HG03280 (cell line): Measurements from ENCODE around the gene NTSR1.

Experiments
- ATAC-seq: cut with Tn5 transposase; IDR thresholded peaks from one replicate; pipeline ENCODE4 v1.9.1; 2021; ENCODE audit warnings: mild to moderate bottlenecking, moderate library complexity; ENCODE audit not compliant: unreplicated experiment

Gene NTSR1

GRCh38 chr20:62708591-62709536, at the start of gene NTSR1:
NTSR1 (plus strand) TSS chr20:62708836; CDS start chr20:62709208, 372 bp downstream.
- ATAC-seq, result no peak

GRCh38 chr20:62659488-62660239, 49.0 kb upstream of the NTSR1 start:
- ATAC-seq, result no peak

DNA sequence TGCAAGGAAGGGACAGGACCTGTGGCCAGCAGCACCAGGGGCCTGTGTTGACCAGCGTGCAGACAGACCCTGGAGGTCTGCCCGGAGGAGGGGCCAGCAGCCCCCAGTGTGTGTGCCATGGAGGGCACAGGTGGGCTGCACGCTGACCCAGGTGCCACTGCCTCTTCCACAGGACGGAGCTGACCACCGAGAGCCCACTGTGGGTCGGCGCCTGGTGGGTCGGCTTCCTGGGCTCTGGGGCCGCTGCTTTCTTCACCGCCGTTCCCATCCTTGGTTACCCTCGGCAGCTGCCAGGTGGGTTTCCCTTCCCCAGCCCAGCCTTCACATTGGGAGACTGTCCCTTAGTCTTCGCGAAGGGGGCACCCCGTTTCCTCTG, 48.4 kb upstream of the NTSR1 start:
- no peak for ATAC-seq

- no peak for ATAC-seq
These were observed 47.9 kb upstream of the NTSR1 start for GRCh38 chr20:62660768-62661167.

GRCh38 chr20:62661647-62662046, 47.0 kb upstream of the NTSR1 start:
- no peak for ATAC-seq

GRCh38 chr20:62662422-62662821, 46.2 kb upstream of the NTSR1 start:
- ATAC-seq, result no peak

DNA sequence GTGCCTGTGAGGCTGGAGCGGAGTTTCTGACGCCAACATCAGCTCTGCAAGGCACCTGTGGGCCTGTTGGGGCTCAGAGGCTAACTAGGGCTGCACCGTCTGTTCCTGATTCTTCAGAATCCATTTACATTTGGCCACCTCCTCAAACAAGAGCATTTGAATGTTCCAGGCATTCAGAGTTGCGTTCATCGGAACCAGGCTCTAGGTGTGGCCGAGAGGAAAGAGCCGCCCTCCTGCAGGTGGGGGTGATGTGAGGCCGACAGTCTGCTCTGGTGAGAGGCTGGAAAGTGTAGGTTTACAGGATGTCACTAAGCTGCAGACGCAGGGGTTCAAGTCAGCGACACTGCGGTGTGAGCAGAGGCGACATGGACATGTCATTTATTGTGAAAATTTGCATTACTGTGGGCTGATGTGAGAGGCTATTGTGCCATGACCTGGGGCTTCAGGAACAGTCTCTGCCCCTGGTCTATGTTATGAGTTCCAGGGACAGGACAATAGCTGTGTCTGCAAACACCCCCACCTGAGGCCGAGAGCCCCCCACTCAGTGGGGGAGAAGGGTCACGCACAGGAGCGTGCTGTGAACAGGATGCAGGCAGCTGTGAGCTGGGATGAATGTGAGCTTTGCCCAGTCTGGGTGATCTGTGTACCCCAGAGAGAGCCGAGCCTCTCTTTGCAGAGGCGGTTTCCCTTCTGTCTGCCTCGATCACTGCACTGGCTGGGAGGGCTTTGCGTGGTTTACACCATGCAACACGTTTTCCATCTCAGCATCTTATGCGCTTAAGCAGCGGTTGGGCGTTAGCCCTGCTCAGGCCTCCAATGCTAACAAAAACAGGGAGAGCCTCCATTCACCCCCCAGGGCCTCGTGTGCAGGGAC, 45.3 kb upstream of the NTSR1 start:
- ATAC-seq, result no peak

DNA sequence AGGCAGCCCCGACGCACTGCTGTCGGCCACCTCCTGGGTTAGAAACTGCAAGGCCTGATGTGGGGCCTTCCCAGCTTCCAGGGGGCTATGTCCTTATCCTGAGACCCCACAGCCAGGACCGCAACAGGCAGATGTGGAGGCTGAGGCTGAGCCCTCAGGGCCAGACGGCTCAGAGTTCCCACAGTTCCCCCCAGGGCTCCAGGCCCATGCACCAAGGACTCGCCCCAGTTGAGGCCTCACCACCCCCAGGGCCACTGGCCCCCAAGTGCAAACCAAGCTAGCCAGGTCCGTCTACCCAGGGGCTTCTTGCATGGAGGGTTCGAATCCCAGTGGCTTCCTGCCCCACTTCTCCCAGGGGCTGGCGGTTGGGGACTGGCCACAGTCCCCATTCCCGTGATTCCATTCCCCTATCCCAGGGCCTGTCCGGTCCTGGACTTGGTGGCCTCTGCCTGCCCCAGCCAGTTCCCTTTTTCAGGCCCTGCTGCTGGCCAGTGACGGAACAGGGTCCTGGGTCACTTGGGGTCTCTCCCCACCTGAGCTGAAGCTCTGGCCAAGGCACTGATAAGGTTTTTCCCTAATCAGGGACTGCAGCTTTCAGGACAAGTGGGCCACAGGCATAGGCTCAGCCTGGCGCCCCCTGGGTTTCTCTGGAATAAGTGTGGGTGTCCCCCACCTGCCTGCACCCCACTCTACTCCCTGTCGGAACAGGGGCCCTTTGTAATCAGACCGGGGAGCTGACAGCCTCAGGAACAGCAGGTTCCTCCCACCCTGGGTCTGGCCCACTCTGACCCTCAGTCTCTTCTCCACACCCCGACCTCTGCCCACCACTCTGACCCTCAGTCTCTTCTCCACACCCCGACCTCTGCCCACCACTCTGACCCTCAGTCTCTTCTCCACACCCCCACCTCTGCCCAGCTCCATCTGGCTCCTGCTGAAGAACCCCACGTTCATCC, 44.3 kb upstream of the NTSR1 start:
- ATAC-seq, result no peak

- ATAC-seq, result no peak
These were observed 43.4 kb upstream of the NTSR1 start for GRCh38 chr20:62665153-62665754.

GRCh38 chr20:62665826-62666735, 42.6 kb upstream of the NTSR1 start:
- no peak for ATAC-seq

DNA sequence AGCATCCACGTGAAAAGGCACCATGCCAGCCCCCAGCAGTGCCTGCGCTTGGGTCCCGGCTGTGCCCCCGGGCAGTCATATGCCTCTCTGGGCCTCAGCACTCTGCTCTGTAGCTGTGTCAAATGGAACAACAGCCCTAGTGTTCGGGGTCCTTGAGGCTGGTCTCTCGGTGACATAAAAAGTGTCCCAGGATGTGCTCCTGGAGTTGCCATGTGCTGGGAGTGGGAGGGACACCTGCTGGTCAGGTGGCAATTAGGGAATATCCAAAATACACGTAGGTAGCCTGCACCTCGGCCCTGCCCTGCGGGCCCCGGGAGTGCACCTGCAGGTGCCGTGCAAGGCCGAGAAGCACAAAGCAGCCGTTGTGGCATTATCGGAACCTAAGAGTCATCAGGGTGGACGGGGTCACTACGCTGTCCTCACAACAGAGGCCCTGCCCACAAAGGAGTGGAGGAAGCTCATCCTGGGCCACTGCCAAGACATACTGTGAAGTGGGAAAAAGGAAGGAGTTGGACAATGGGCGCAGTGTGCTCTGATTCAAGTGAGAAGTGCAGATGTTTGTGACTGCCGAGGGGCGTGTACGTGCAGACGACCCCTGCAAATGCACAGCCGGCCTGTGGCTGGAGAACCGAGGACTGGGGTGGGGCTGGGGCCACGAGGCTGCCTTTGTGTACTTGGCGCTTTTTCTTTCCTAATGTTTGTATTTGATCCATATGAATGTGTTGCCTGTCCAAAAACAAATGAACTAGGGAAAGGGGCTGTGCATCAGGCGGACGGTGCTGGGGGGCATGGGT, 41.7 kb upstream of the NTSR1 start:
- ATAC-seq, result no peak

DNA sequence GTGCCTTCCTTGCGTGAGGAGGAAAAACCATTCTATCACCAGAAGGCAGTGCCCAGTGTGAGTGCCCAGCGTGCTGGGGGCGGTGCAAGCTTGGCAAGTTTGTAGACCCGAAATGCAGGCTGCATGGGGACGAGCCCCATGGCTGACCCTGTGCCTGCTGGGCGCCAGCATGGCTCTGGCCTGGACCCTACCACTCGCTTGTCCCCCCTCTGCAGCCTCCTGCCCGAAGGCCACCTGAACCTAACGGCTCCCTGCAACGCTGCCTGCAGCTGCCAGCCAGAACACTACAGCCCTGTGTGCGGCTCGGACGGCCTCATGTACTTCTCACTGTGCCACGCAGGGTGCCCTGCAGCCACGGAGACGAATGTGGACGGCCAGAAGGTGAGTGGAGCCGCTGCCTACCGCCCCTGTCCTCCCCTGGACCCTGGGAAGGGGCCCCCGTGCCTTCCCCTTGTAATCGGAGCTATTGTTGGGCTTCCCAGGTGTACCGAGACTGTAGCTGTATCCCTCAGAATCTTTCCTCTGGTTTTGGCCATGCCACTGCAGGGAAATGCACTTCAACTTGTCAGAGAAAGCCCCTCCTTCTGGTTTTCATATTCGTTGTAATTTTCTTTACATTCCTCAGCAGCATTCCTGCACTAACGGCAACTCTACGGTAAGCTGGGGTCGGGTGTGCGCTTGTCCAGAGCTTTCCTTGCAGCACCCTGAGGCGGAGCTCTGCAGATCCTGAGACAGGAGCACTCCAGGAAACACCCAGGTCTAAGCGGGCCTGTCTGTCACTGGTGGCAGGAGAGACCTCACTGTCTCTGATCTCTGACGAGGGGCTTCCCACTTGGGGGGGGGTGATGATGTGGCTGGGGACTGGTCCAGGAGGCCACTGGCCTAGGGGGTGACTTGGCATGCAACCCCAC, 40.9 kb upstream of the NTSR1 start:
- ATAC-seq, result no peak

DNA sequence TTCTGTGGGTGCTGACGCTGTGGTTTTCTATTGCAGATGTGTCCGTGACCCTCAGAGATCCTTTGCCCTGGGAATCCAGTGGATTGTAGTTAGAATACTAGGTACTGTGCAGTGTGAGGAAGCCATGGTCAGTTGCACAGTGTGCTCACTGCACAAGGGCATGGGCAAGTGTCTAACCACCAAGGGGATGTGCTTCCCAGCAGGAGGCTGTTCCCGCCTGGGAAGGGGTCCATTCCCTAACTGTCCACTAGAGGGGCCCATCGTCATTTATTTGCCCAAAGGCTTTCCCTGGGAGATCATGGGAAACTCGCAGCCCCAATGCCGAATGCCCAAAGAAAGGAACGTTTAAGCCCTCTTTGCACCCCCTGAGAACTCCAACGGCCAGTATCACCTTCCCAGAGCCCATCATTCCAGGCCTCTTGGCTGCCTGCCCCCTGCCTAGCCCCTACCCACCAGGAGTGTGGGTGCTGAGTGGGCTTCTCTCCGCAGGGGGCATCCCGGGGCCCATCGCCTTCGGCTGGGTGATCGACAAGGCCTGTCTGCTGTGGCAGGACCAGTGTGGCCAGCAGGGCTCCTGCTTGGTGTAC, 40.1 kb upstream of the NTSR1 start:
- ATAC-seq, result no peak

GRCh38 chr20:62669249-62669648, 39.4 kb upstream of the NTSR1 start:
- no peak for ATAC-seq

- no peak for ATAC-seq
These were observed 38.5 kb upstream of the NTSR1 start for GRCh38 chr20:62670156-62670555.

DNA sequence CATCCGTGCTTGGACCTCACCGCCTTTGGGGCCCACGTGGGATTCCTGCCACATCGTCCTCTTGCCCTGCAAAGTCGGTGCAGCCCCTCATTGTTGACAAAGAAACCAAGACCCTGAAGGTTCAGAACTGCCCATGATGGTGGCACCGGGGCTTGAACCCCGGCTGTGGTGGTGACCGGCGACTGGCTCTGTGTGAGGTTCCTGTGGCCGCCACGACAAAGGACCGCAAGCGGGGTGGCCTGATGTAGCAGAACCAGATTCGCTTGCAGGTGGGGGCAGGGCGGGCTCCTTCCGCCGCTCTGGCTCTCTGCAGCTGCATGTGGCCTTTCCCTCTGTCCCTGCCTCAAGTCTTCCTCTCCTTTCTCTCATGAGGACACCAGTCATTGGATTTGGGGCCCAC, 37.6 kb upstream of the NTSR1 start:
- ATAC-seq, result no peak
